ENCODE results near the gene DCTN3. TPM values are rescaled to one million over a fixed set of nuclear protein-coding genes. Genes with fewer than 3 reads are reported as not detected.
A peak's percentile ranks its signal among the peaks of the same experiment; 100 is the strongest.

DCTN3 gene
- total RNA-seq, 1 experiment from 2014 or later = 27.5 TPM

DNA sequence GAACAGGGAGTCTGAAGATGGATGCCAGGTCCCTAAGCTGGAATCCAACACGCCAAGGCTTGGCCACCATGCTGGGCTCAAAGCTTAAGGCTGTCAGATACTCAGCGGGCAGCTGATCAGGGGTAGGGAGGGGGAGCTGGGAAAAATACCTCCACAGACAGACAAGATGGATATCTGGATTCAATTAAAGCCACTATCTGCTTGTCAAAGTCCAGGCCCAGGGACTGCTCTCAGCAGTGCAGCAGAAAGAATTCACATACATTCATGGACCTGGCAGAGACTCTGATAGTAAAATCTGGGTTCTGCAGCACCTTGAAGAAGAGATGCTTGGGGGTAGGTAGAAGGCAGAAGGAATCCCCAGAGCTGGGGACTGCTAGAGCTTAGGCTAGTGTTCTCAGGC is 5.2 kb downstream of the DCTN3 start:
- Mint-ChIP-seq H3K4me3 (no peak overlapping the region), H3K27ac (no peak overlapping the region), H3K27me3 (ENCODE audit: low read depth) (peaks cover 24% of the 10 kb centered on the region), H3K36me3 (no peaks in the 10 kb centered on the region), H3K9me3 (no peaks in the 10 kb centered on the region), H3K4me1 (peaks cover 25% of the 10 kb centered on the region)
- TF ChIP-seq GRHL2 (CRISPR knock-in tag; IDR thresholded peaks at IDR 0.05; ENCODE audit: insufficient replicate concordance, severe bottlenecking) (no peak), CREB1 (CRISPR knock-in tag; IDR thresholded peaks at IDR 0.05) (no peak), FOXJ3 (CRISPR knock-in tag; IDR thresholded peaks at IDR 0.05; ENCODE audit: borderline replicate concordance) (no peak)
- ChIA-PET CTCF (interaction anchor here (1.3 to 1.5 kb wide), 2 partner anchors 11 to 19 kb away, joined by 5 to 7 read pairs; no protein-coding TSS in a partner anchor), POLR2A (no interaction called here)
- no peak for DNase-seq (ENCODE audit: low spot score)
- no peak for ATAC-seq

DNA sequence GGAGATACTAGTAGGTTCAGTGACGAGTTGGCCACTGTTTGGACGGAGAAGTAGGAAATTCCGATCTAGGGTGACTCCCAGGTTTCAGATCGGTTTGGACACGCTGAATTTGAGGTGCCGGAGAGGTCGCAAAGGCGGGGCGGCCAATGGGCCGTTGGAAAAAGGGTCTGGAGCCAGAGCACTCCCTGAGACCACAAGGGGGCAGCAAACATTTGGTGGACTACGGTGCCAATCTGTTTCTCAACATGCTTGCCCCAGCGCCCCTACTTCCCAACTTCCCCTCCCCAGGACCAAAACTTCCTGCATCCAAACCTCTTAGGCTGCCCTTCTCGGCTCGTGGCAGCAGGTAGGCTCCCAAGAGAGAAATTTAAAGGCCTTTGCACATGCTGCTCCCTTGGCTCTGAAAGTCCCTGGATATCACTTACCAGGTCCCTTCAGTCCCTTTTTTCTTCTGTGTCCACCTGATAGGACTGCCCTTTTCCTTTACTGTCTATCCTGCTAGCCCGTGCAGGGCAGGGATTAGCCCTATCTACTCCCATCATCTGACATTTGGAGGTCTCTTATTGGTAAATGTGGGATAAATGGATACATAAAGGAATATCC is 7.4 kb downstream of the DCTN3 start:
- TF ChIP-seq, protein P1, sequence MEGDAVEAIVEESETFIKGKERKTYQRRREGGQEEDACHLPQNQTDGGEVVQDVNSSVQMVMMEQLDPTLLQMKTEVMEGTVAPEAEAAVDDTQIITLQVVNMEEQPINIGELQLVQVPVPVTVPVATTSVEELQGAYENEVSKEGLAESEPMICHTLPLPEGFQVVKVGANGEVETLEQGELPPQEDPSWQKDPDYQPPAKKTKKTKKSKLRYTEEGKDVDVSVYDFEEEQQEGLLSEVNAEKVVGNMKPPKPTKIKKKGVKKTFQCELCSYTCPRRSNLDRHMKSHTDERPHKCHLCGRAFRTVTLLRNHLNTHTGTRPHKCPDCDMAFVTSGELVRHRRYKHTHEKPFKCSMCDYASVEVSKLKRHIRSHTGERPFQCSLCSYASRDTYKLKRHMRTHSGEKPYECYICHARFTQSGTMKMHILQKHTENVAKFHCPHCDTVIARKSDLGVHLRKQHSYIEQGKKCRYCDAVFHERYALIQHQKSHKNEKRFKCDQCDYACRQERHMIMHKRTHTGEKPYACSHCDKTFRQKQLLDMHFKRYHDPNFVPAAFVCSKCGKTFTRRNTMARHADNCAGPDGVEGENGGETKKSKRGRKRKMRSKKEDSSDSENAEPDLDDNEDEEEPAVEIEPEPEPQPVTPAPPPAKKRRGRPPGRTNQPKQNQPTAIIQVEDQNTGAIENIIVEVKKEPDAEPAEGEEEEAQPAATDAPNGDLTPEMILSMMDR (IDR thresholded peaks at IDR 0.05) = peak; percentile 78
- no peak for TF ChIP-seq ZNF671 (CRISPR knock-in tag; IDR thresholded peaks at IDR 0.05)
- peak; percentile 63 for ATAC-seq
- peak; percentile 85 for DNase-seq (ENCODE audit: low spot score)
- ChIA-PET CTCF (interaction anchor here (0.5 to 3.6 kb wide), 25 partner anchors 8 to 1552 kb away, joined by 3 to 26 read pairs (median 5); partner anchors contain the start of genes ARID3C, DCTN3, GALT and IL11RA), POLR2A (interaction anchor here (1.0 kb wide), 1 partner anchor 25 kb away, joined by 3 read pairs; the partner anchor contains the start of gene SIGMAR1)
- Mint-ChIP-seq H3K4me3 (peak overlapping the region; percentile 82), H3K36me3 (no peaks in the 10 kb centered on the region), H3K27me3 (ENCODE audit: low read depth) (peaks cover 11% of the 10 kb centered on the region), H3K4me1 (peaks cover 20% of the 10 kb centered on the region), H3K27ac (peak overlapping the region; percentile 43), H3K9me3 (no peaks in the 10 kb centered on the region)

DNA sequence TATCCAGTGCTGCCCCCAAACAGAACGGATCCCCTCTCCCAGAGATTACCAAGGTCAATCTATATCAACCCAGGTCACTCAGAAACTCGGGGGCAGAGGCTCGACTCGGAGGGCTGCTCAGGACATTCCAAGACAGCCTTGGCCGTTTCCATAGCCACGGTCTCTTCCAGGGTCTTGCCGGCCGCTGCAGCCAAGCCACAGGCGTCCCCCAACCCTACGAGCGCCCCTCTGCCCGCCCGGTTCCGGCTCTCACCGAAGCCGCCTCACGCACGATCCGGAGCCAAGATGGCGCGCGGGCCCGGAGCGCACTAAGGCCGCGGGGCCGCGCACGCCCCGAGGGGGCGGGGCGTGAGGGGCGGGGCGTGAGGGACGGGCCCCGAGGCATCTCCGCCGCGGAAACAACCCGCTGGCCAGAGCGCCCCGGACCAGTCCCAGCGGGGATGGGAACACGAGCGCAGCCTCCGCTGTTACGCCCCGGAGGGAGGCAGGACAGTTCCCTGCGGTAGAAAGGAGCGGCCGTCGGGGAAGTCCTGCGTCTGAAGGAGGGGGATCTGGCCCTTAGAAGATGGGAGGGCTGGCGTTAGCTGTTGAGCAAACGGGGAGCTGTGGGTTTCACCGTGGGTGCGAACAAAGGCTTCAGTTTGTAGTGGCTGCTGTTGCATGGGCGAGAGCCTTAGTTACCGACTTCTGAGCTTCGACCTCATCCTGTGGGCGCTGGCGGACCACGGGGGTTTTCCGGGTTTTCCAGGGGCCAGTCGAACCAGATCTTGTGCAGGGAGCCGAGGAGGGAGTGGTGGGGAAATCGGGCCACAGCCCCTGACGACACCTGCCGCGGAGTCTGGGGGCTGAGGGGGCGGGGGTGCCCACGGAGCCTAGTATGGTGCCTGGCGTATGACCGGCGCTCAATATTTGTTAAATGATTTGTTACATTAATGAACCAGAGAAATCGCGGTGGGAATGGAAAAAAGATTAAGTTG is 8.2 kb downstream of the DCTN3 start, which contains the start of gene RPP25L:
RPP25L (minus strand) TSS at position 287 of the 977 bp plus-strand sequence. CDS start 801 bp downstream, outside the sequence.
- H3K27ac Mint-ChIP-seq = peak within 1 kb of the TSS; percentile 82
- CTCF ChIA-PET = interaction anchor here (0.5 to 3.6 kb wide), 18 partner anchors 8 to 1552 kb away, joined by 3 to 19 read pairs (median 4); partner anchors contain the start of genes DCTN3 and SIGMAR1
- peaks cover 20% of the 10 kb centered on the region for H3K4me1 Mint-ChIP-seq
- no peaks in the 10 kb centered on the region for H3K36me3 Mint-ChIP-seq
- peak within 1 kb of the TSS; percentile 82 for H3K4me3 Mint-ChIP-seq
- POLR2A ChIA-PET = interaction anchor here (1.0 kb wide), 1 partner anchor 26 kb away, joined by 3 read pairs; the partner anchor contains the start of gene SIGMAR1
- ATAC-seq = peak; percentile 86
- DNase-seq (ENCODE audit: low spot score) = peak; percentile 83
- no peaks in the 10 kb centered on the region for H3K9me3 Mint-ChIP-seq
- H3K27me3 Mint-ChIP-seq (ENCODE audit: low read depth) = peaks cover 11% of the 10 kb centered on the region
- TF ChIP-seq KAT7 (CRISPR knock-in tag; IDR thresholded peaks at IDR 0.05; ENCODE audit: borderline replicate concordance) (0 out of 2 replicates have a peak, but pooled peaks have one; percentile 55), ATF1 (CRISPR knock-in tag; IDR thresholded peaks at IDR 0.05) (no peak), TEAD1 (CRISPR knock-in tag; IDR thresholded peaks at IDR 0.05) (peak; percentile 53; the same call in 1 of the 2 replicates), GABPB1 (CRISPR knock-in tag; IDR thresholded peaks at IDR 0.05) (0 out of 2 replicates have a peak, but pooled peaks have one; percentile 30), CREM (CRISPR knock-in tag; IDR thresholded peaks at IDR 0.05) (0 out of 2 replicates have a peak, but pooled peaks have one; percentile 23), ZNF232 (CRISPR knock-in tag; IDR thresholded peaks at IDR 0.05) (no peak)
- TF ChIP-seq, protein P2, sequence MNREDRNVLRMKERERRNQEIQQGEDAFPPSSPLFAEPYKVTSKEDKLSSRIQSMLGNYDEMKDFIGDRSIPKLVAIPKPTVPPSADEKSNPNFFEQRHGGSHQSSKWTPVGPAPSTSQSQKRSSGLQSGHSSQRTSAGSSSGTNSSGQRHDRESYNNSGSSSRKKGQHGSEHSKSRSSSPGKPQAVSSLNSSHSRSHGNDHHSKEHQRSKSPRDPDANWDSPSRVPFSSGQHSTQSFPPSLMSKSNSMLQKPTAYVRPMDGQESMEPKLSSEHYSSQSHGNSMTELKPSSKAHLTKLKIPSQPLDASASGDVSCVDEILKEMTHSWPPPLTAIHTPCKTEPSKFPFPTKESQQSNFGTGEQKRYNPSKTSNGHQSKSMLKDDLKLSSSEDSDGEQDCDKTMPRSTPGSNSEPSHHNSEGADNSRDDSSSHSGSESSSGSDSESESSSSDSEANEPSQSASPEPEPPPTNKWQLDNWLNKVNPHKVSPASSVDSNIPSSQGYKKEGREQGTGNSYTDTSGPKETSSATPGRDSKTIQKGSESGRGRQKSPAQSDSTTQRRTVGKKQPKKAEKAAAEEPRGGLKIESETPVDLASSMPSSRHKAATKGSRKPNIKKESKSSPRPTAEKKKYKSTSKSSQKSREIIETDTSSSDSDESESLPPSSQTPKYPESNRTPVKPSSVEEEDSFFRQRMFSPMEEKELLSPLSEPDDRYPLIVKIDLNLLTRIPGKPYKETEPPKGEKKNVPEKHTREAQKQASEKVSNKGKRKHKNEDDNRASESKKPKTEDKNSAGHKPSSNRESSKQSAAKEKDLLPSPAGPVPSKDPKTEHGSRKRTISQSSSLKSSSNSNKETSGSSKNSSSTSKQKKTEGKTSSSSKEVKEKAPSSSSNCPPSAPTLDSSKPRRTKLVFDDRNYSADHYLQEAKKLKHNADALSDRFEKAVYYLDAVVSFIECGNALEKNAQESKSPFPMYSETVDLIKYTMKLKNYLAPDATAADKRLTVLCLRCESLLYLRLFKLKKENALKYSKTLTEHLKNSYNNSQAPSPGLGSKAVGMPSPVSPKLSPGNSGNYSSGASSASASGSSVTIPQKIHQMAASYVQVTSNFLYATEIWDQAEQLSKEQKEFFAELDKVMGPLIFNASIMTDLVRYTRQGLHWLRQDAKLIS (CRISPR knock-in tag; IDR thresholded peaks at IDR 0.05; ENCODE audit: borderline replicate concordance) = no peak
- TF ChIP-seq, protein P3, sequence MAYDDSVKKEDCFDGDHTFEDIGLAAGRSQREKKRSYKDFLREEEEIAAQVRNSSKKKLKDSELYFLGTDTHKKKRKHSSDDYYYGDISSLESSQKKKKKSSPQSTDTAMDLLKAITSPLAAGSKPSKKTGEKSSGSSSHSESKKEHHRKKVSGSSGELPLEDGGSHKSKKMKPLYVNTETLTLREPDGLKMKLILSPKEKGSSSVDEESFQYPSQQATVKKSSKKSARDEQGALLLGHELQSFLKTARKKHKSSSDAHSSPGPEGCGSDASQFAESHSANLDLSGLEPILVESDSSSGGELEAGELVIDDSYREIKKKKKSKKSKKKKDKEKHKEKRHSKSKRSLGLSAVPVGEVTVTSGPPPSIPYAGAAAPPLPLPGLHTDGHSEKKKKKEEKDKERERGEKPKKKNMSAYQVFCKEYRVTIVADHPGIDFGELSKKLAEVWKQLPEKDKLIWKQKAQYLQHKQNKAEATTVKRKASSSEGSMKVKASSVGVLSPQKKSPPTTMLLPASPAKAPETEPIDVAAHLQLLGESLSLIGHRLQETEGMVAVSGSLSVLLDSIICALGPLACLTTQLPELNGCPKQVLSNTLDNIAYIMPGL (CRISPR knock-in tag; IDR thresholded peaks at IDR 0.05) = peak; percentile 85; the same call in 1 of the 2 replicates
- TF ChIP-seq, protein P4, sequence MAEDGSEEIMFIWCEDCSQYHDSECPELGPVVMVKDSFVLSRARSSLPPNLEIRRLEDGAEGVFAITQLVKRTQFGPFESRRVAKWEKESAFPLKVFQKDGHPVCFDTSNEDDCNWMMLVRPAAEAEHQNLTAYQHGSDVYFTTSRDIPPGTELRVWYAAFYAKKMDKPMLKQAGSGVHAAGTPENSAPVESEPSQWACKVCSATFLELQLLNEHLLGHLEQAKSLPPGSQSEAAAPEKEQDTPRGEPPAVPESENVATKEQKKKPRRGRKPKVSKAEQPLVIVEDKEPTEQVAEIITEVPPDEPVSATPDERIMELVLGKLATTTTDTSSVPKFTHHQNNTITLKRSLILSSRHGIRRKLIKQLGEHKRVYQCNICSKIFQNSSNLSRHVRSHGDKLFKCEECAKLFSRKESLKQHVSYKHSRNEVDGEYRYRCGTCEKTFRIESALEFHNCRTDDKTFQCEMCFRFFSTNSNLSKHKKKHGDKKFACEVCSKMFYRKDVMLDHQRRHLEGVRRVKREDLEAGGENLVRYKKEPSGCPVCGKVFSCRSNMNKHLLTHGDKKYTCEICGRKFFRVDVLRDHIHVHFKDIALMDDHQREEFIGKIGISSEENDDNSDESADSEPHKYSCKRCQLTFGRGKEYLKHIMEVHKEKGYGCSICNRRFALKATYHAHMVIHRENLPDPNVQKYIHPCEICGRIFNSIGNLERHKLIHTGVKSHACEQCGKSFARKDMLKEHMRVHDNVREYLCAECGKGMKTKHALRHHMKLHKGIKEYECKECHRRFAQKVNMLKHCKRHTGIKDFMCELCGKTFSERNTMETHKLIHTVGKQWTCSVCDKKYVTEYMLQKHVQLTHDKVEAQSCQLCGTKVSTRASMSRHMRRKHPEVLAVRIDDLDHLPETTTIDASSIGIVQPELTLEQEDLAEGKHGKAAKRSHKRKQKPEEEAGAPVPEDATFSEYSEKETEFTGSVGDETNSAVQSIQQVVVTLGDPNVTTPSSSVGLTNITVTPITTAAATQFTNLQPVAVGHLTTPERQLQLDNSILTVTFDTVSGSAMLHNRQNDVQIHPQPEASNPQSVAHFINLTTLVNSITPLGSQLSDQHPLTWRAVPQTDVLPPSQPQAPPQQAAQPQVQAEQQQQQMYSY (CRISPR knock-in tag; IDR thresholded peaks at IDR 0.05) = peak; percentile 62
- TF ChIP-seq, protein P5, sequence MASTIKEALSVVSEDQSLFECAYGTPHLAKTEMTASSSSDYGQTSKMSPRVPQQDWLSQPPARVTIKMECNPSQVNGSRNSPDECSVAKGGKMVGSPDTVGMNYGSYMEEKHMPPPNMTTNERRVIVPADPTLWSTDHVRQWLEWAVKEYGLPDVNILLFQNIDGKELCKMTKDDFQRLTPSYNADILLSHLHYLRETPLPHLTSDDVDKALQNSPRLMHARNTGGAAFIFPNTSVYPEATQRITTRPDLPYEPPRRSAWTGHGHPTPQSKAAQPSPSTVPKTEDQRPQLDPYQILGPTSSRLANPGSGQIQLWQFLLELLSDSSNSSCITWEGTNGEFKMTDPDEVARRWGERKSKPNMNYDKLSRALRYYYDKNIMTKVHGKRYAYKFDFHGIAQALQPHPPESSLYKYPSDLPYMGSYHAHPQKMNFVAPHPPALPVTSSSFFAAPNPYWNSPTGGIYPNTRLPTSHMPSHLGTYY (CRISPR knock-in tag; IDR thresholded peaks at IDR 0.05) = no peak
